ENCODE data around the gene B4GALNT4.
"Not testable (repeated sequence)": the region's sequence is repeated elsewhere in the genome, so short reads cannot be mapped to it uniquely, and the experiment has no call there.

The B4GALNT4 gene

GRCh38 chr11:373716-374551, 4.6 kb downstream of the B4GALNT4 start:
- no peak for FAIRE-seq
- DNase-seq (ENCODE audit: extremely low spot score, insufficient read length, low read depth), result no peak

- no peak for FAIRE-seq
- no peak for DNase-seq (ENCODE audit: extremely low spot score, insufficient read length, low read depth)
Measured at GRCh38 chr11:375065-376025, 6.0 kb downstream of the B4GALNT4 start.

DNA sequence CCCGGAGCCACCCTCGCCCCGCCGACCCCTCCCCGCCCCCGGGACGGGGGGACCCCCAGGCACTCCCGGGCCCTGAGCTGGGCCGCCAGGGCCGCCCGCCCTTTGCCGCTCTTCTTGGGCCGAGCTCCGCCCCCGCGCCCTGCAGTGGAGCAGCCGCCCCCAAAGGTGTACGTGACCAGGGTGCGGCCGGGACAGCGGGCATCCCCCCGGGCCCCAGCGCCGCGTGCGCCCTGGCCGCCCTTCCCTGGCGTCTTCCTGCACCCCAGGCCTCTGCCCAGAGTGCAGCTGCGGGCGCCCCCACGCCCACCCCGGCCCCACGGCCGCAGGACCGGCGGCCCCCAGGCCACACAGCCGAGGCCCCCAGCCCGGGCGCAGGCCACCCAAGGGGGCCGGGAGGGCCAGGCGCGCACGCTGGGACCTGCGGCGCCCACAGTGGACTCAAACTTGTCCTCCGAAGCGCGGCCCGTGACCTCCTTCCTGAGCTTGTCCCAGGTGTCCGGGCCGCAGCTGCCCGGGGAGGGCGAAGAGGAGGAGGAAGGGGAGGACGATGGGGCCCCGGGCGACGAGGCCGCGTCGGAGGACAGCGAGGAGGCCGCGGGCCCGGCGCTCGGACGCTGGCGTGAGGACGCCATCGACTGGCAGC, 7.4 kb downstream of the B4GALNT4 start:
- FAIRE-seq (no peak), DNase-seq (ENCODE audit: extremely low spot score, insufficient read length, low read depth) (no peak)

DNA sequence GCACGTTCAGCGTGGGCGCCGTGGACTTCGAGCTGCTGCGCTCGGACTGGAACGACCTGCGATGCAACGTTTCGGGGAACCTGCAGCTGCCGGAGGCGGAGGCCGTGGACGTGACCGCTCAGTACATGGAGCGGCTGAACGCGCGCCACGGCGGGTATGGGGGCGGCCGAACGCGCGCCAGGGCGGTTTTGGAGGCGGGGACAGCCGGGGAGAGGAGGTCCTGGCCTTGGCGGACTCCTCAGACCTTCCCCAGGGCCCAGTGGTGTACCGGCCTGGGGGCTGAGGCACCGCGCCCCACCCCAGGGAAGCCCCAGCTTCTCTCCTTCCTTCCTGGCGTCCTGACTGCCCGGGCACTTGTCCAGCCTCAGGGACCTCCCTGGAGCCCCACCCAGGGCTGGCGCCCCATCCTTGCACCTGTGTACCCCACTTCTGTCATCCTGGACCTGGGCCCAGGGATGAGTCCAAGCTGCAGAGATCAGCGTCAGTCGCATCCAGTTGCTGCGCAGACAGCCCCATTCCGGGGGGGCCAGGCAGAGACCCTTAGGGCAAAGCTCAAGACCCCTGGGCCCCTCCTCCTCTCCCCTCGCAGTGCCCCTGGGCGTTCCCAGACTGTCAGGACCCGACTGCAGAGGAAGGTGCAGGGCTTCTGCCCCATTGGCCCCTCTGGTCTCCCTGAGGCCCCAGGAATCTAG, 8.0 kb downstream of the B4GALNT4 start:
- FAIRE-seq (no peak), DNase-seq (ENCODE audit: extremely low spot score, insufficient read length, low read depth) (no peak)

DNA sequence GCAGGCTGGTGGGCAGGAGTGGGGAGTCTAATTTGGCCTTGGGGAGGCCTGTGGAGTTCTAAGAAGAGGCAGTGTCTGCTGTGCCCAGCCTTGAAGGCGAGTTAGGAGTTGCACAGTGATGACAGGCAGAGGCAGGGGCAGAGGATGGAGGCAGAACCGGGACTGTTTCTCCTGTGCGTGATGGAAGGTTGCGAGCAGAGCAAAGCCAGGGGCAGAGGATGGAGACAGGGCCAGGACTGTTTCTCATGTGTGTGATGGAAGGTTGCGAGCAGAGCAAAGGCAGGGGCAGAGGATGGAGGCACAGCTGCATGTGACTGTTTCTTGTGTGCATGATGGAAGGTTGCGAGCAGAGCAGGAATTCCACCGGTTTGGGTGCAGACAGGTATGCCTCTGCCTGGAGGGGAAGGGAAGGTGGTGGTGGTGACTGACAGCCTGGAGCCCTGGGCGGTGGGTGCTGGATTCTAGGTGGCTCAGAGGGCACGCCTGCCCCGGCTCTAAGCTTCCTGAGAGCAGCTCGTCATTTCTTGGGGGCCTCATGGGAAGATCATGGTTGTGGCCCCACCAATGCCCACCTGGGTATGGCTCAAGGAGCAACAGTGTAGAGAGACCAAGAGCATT, 8.7 kb downstream of the B4GALNT4 start:
- FAIRE-seq (no peak), DNase-seq (ENCODE audit: extremely low spot score, insufficient read length, low read depth) (no peak)

DNA sequence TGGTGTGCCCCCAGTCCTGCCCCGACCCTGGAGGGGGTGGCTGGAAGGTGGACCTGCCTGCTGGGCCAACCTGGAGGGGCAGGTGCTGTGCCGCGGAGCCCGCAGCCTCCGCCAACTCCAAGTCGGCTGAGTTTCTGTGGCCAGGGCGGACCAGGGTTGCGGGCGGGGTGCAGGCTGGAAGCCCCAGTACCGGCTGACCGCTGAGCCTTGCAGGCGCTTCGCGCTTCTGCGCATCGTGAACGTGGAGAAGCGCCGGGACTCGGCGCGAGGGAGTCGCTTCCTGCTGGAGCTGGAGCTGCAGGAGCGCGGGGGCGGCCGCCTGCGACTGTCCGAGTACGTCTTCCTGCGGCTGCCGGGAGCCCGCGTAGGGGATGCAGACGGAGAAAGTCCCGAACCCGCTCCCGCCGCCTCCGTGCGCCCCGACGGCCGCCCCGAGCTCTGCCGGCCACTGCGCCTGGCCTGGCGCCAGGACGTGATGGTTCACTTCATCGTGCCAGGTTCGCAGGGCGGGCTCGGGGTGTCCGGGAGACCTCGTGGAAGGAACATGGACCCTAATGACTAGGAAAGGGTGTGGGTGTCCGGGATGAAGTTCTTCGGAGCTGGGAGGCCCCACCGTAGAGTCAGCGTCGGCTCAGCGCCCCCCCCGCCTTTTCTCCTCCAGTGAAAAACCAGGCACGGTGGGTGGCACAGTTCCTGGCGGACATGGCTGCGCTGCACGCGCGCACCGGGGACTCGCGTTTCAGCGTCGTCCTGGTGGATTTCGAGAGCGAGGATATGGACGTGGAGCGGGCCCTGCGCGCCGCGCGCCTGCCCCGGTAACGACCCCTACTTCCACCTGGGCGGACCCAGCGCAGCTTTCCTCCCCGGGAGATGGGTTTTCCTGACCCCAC, 10.2 kb downstream of the B4GALNT4 start:
- DNase-seq (ENCODE audit: extremely low spot score, insufficient read length, low read depth) (no peak), FAIRE-seq (no peak)

GRCh38 chr11:380095-380480, 10.8 kb downstream of the B4GALNT4 start:
- DNase-seq (ENCODE audit: extremely low spot score, insufficient read length, low read depth), result no peak
- FAIRE-seq, result no peak

DNA sequence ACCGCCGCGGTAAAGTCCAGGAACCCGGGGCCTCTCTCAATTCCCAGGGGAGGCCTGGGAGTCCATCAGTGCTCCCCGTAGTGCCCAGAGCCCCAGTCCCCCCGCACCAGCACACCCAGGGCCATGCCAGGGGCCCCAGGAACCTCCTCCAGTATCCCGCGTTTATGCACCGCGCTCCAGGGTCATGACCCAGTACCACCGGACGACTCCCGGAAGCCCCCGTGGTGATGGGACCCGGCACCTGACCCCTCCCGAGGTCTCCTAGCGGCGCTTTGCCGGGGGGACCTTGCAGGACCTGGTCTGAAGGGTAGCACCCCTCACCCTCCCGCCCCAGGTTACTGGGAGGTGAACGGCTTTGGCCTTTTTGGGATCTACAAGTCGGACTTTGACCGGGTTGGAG, 11.2 kb downstream of the B4GALNT4 start:
- no peak for FAIRE-seq
- DNase-seq (ENCODE audit: extremely low spot score, insufficient read length, low read depth), result no peak

DNA sequence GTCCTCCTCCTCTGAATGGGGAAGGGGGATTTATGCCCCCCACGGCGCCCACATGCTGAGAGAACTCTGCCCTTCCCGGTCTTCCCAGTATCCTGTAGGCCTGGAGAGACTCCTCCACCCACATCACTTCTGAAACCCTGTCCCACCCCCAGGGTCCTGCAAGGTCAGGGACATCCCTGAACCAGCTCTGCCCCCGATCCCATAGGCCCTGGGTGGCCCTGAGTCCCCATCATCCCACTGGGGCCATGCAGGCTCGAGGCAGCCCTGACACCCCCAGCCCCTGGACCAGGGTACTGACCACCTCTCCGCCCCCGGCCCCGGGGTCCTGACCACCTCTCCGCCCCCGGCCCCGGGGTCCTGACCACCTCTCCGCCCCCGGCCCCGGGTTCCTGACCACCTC, 11.7 kb downstream of the B4GALNT4 start:
- FAIRE-seq (no peak), DNase-seq (ENCODE audit: extremely low spot score, insufficient read length, low read depth) (no peak)

GRCh38 chr11:381501-382072, 12.3 kb downstream of the B4GALNT4 start:
- no peak for FAIRE-seq
- no peak for DNase-seq (ENCODE audit: extremely low spot score, insufficient read length, low read depth)

DNA sequence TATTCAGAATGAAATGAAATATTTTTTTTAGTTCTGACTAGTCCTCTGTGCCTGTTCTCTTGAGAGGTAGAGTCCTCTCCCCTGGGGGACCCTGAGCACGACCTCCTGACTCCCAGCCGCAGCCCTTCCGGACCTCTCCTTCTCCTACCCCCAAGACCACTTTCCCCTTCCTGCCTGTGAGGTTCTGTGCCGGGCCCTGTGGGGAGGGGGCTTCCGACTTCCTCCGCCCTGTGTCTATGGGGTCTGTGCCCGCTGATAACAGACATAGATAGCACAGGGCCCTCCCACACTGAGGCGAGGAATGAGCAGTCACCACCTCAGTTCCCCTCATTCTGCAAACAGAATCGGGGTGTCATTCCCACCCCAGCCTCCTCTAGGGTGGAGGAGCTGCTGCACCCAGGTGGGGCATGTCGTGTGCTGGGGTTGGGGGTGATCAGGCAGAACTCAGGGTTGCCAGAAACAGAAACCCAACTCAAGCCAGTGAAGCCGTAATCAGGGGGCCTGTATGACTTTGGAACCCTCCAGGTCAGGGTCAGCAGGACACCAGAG, 12.9 kb downstream of the B4GALNT4 start:
- FAIRE-seq (no peak), DNase-seq (ENCODE audit: extremely low spot score, insufficient read length, low read depth) (no peak)

GRCh38 chr11:383431-383830, 14.1 kb downstream of the B4GALNT4 start:
- DNase-seq (ENCODE audit: extremely low spot score, insufficient read length, low read depth) (no peak), FAIRE-seq (no peak)

GRCh38 chr11:384511-384910, 15.2 kb downstream of the B4GALNT4 start:
- FAIRE-seq (no peak), DNase-seq (ENCODE audit: extremely low spot score, insufficient read length, low read depth) (no peak)

- FAIRE-seq, result no peak
- no peak for DNase-seq (ENCODE audit: extremely low spot score, insufficient read length, low read depth)
Measured at GRCh38 chr11:385594-386351, 16.5 kb downstream of the B4GALNT4 start.

- DNase-seq (ENCODE audit: extremely low spot score, insufficient read length, low read depth), result no peak
- FAIRE-seq, result no peak
Measured at GRCh38 chr11:386483-386882, 17.2 kb downstream of the B4GALNT4 start.

DNA sequence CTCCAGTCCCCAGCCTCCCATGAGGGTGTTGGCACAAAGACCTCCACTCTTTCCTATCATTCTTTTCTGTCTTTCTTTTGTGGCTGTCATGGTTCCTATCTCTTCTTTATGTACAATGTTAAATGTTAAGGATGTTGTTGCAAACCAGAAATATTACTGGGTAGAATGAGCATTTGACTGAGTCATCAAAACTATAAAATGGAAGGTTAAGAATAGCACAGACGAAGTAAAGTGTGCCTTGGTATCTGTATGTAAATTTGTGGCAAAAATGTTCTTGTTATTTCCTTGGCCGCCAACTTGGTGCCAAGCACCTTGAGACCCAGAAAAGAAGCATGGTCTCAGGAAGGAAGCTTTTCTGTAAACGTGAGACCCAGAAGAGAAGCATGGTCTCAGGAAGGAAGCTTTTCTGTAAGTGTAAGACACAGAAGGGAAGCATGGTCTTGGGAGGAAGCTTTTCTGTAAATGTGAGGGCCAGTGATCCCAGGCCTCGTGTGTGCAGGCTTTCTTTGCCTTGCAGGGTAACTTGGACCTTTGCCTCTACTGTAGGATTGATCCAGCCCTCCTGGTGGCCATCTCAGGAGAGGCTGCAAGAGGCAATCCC, 18.0 kb downstream of the B4GALNT4 start:
- DNase-seq (ENCODE audit: extremely low spot score, insufficient read length, low read depth) (no peak), FAIRE-seq (no peak)

GRCh38 chr11:389369-389768, 20.1 kb downstream of the B4GALNT4 start:
- not testable (repeated sequence) for DNase-seq (ENCODE audit: extremely low spot score, insufficient read length, low read depth); FAIRE-seq

Data from GM18507 (cell line).